Measurements from ENCODE around the gene OSTF1. TPM values are rescaled to one million over a fixed set of nuclear protein-coding genes. Genes with fewer than 3 reads are reported as not detected.

OSTF1 gene
- 54.7 TPM for total RNA-seq

GRCh38 chr9:75087824-75088645, at the start of gene OSTF1, which contains the start of gene NMRK1:
Gene OSTF1 (plus strand): TSS chr9:75088514. CDS start chr9:75088693, 179 bp downstream.
Gene NMRK1 (minus strand): TSS chr9:75088155. CDS start chr9:75083115, 5,040 bp downstream.
- peak; percentile 96 for DNase-seq (ENCODE audit: low spot score)

- no peak for DNase-seq (ENCODE audit: low spot score)
Observed at GRCh38 chr9:75039009-75039408, 49.3 kb upstream of the OSTF1 start.

GRCh38 chr9:75039801-75040200, 48.5 kb upstream of the OSTF1 start:
- DNase-seq (ENCODE audit: low spot score) = no peak

GRCh38 chr9:75041041-75041440, 47.3 kb upstream of the OSTF1 start:
- DNase-seq (ENCODE audit: low spot score) = no peak

- no peak for DNase-seq (ENCODE audit: low spot score)
Observed at GRCh38 chr9:75046725-75047345, 41.5 kb upstream of the OSTF1 start.

GRCh38 chr9:75047506-75047905, 40.8 kb upstream of the OSTF1 start:
- DNase-seq (ENCODE audit: low spot score) = no peak

GRCh38 chr9:75051285-75051684, 37.0 kb upstream of the OSTF1 start:
- DNase-seq (ENCODE audit: low spot score) = no peak

GRCh38 chr9:75053869-75054268, 34.4 kb upstream of the OSTF1 start:
- DNase-seq (ENCODE audit: low spot score) = no peak

- no peak for DNase-seq (ENCODE audit: low spot score)
Observed at GRCh38 chr9:75054368-75055001, 33.8 kb upstream of the OSTF1 start.

GRCh38 chr9:75061169-75061568, 27.1 kb upstream of the OSTF1 start:
- DNase-seq (ENCODE audit: low spot score) = no peak

GRCh38 chr9:75063556-75064305, 24.6 kb upstream of the OSTF1 start:
- no peak for DNase-seq (ENCODE audit: low spot score)

GRCh38 chr9:75064307-75065025, 23.8 kb upstream of the OSTF1 start:
- no peak for DNase-seq (ENCODE audit: low spot score)

GRCh38 chr9:75065510-75065909, 22.8 kb upstream of the OSTF1 start:
- DNase-seq (ENCODE audit: low spot score) = no peak

GRCh38 chr9:75067894-75068293, 20.4 kb upstream of the OSTF1 start:
- no peak for DNase-seq (ENCODE audit: low spot score)

- no peak for DNase-seq (ENCODE audit: low spot score)
Observed at GRCh38 chr9:75069171-75069570, 19.1 kb upstream of the OSTF1 start.

- DNase-seq (ENCODE audit: low spot score) = peak; percentile 80
Observed at GRCh38 chr9:75071530-75072122, 16.7 kb upstream of the OSTF1 start.

GRCh38 chr9:75072895-75073294, 15.4 kb upstream of the OSTF1 start:
- no peak for DNase-seq (ENCODE audit: low spot score)

GRCh38 chr9:75081632-75082031, 6.7 kb upstream of the OSTF1 start:
- no peak for DNase-seq (ENCODE audit: low spot score)

GRCh38 chr9:75083188-75083970, 4.9 kb upstream of the OSTF1 start:
- peak; percentile 53 for DNase-seq (ENCODE audit: low spot score)

GRCh38 chr9:75084081-75084672, 4.1 kb upstream of the OSTF1 start:
- DNase-seq (ENCODE audit: low spot score) = no peak
